Neural progenitor cell (in vitro differentiated cells): ENCODE measurements around the gene MOBP. TPM values are rescaled to one million over a fixed set of nuclear protein-coding genes. Genes with fewer than 3 reads are reported as not detected.
A peak's percentile ranks its signal among the peaks of the same experiment; 100 is the strongest.

Source experiments
- DNase-seq: peaks from one replicate; pipeline ENCODE4 v3.0.0-alpha.2; 2016; ENCODE audit warnings: low spot score
- H2AFZ ChIP-seq: fragments of 200-600 bp; sonication (generic); replicated peaks from 2 replicates; pipeline ENCODE4 v1.6.1; 2016; ENCODE audit warnings: antibody characterized with exemption
- H3F3A ChIP-seq: fragments of 200-600 bp; sonication (generic); 2 replicates; pipeline ENCODE4 v1.6.1; 2016; ENCODE audit warnings: antibody characterized with exemption, low read depth
- H3K27ac ChIP-seq: fragments of 200-600 bp; sonication (generic); 2 replicates; pipeline ENCODE4 v1.5.1; 2016; ENCODE audit warnings: mild to moderate bottlenecking
- H3K27me3 ChIP-seq: fragments of 200-600 bp; sonication (generic); 2 replicates; pipeline ENCODE4 v1.6.1; 2016; ENCODE audit warnings: mild to moderate bottlenecking, moderate library complexity
- H3K36me3 ChIP-seq: fragments of 200-600 bp; sonication (generic); 2 replicates; pipeline ENCODE4 v1.5.1; 2016
- H3K4me1 ChIP-seq: fragments of 200-600 bp; sonication (generic); 2 replicates; pipeline ENCODE4 v1.6.1; 2016; ENCODE audit warnings: mixed run types
- H3K4me2 ChIP-seq: fragments of 200-600 bp; sonication (generic); 2 replicates; pipeline ENCODE4 v1.6.1; 2016
- H3K4me3 ChIP-seq: fragments of 200-600 bp; sonication (generic); 2 replicates; pipeline ENCODE4 v1.5.1; 2016
- H3K79me2 ChIP-seq: fragments of 200-600 bp; sonication (generic); 2 replicates; pipeline ENCODE4 v1.6.1; 2016; ENCODE audit warnings: low read depth
- H3K9ac ChIP-seq: fragments of 200-600 bp; sonication (generic); 2 replicates; pipeline ENCODE4 v1.6.1; 2016
- H3K9me3 ChIP-seq: fragments of 200-600 bp; sonication (generic); 2 replicates; pipeline ENCODE4 v1.5.1; 2016; ENCODE audit warnings: low read depth
- H4K20me1 ChIP-seq: fragments of 200-600 bp; sonication (generic); 2 replicates; pipeline ENCODE4 v1.6.1; 2016; ENCODE audit warnings: low read depth
- H3K27ac Mint-ChIP-seq: 3 replicates; pipeline ENCODE4 v1.8.0; 2021; ENCODE audit warnings: mixed read lengths
- H3K27me3 Mint-ChIP-seq: 2 replicates; pipeline ENCODE4 v1.8.0; 2022; ENCODE audit warnings: low read depth, mild to moderate bottlenecking, inconsistent platforms, moderate library complexity, mixed read lengths; ENCODE audit not compliant: insufficient read depth
- H3K36me3 Mint-ChIP-seq: 3 replicates; pipeline ENCODE4 v1.8.0; 2021; ENCODE audit warnings: mixed read lengths
- H3K4me1 Mint-ChIP-seq: 3 replicates; pipeline ENCODE4 v1.8.0; 2021; ENCODE audit warnings: mixed read lengths
- H3K4me3 Mint-ChIP-seq: 3 replicates; pipeline ENCODE4 v1.8.0; 2021; ENCODE audit warnings: mild to moderate bottlenecking, moderate library complexity, mixed read lengths
- H3K9me3 Mint-ChIP-seq: 3 replicates; pipeline ENCODE4 v1.8.0; 2020; ENCODE audit warnings: mixed read lengths
- CTCF ChIP-seq: fragments of 200-600 bp; sonication (generic); IDR thresholded peaks from 2 replicates; pipeline ENCODE4 v1.5.1; 2017; ENCODE audit warnings: antibody characterized with exemption, mild to moderate bottlenecking
- EZH2 ChIP-seq: fragments of 200-600 bp; sonication (generic); IDR thresholded peaks from 2 replicates; pipeline ENCODE4 v1.6.1; 2017; ENCODE audit warnings: antibody characterized with exemption, mild to moderate bottlenecking, moderate library complexity
- EZH2phosphoT487 ChIP-seq: fragments of 200-600 bp; sonication (generic); IDR thresholded peaks from 2 replicates; pipeline ENCODE4 v1.6.1; 2017; ENCODE audit warnings: antibody characterized with exemption
- total RNA-seq: library from RNA; depleted of rRNA; stranded (reverse); fragments of >200 nt; gene quantifications from 2 replicates; pipeline ENCODE4 v1.2.3, GENCODE V29; 2015; ENCODE audit warnings: low replicate concordance

MOBP gene
- total RNA-seq, 1 donor from 2014 or later: not detected

GRCh38 chr3:39468108-39468436 lies 592 bp downstream of the MOBP start:
- Histone ChIP-seq H2AFZ (no peak overlapping the region), H3K4me2 (no peak overlapping the region), H3K27me3 (peaks cover 12% of the 10 kb centered on the region), H3K36me3 (no peaks in the 10 kb centered on the region), H3K27ac (no peak overlapping the region), H4K20me1 (no peaks in the 10 kb centered on the region), H3K4me3 (no peak overlapping the region), H3K9ac (no peak overlapping the region), H3K4me1 (peaks cover 10% of the 10 kb centered on the region), H3K9me3 (no peaks in the 10 kb centered on the region), H3K79me2 (no peaks in the 10 kb centered on the region), H3F3A (peaks cover 8% of the 10 kb centered on the region)
- DNase-seq: no peak
- Mint-ChIP-seq H3K36me3 (no peaks in the 10 kb centered on the region), H3K4me1 (peaks cover under 1% of the 10 kb centered on the region), H3K27ac (no peak overlapping the region), H3K27me3 (no peaks in the 10 kb centered on the region), H3K9me3 (no peaks in the 10 kb centered on the region), H3K4me3 (no peak overlapping the region)
- no peak for TF ChIP-seq EZH2
- TF ChIP-seq CTCF: peak; percentile 34
- no peak for TF ChIP-seq EZH2phosphoT487

GRCh38 chr3:39469258-39469657 lies 1.8 kb downstream of the MOBP start:
- no peaks in the 10 kb centered on the region for H3K36me3 ChIP-seq
- Mint-ChIP-seq H3K36me3 (no peaks in the 10 kb centered on the region), H3K4me1 (peaks cover 5% of the 10 kb centered on the region), H3K27ac (no peak overlapping the region), H3K4me3 (no peak overlapping the region), H3K9me3 (no peaks in the 10 kb centered on the region), H3K27me3 (no peaks in the 10 kb centered on the region)
- no peaks in the 10 kb centered on the region for H3K9me3 ChIP-seq
- no peak overlapping the region for H3K4me2 ChIP-seq
- no peak overlapping the region for H3K27ac ChIP-seq
- H3K9ac ChIP-seq: no peak overlapping the region
- H3K4me3 ChIP-seq: no peak overlapping the region
- TF ChIP-seq CTCF (no peak), EZH2 (no peak), EZH2phosphoT487 (no peak)
- H2AFZ ChIP-seq: no peak overlapping the region
- peaks cover 8% of the 10 kb centered on the region for H3F3A ChIP-seq
- no peak for DNase-seq
- peaks cover 12% of the 10 kb centered on the region for H3K27me3 ChIP-seq
- peaks cover 13% of the 10 kb centered on the region for H3K4me1 ChIP-seq
- no peaks in the 10 kb centered on the region for H3K79me2 ChIP-seq
- H4K20me1 ChIP-seq: no peaks in the 10 kb centered on the region

GRCh38 chr3:39469945-39470344 lies 2.5 kb downstream of the MOBP start:
- peaks cover 12% of the 10 kb centered on the region for H3K27me3 ChIP-seq
- no peaks in the 10 kb centered on the region for H3K9me3 Mint-ChIP-seq
- TF ChIP-seq CTCF (no peak), EZH2 (no peak), EZH2phosphoT487 (no peak)
- no peak overlapping the region for H3K27ac Mint-ChIP-seq
- no peaks in the 10 kb centered on the region for H3K79me2 ChIP-seq
- H2AFZ ChIP-seq: no peak overlapping the region
- no peak overlapping the region for H3K27ac ChIP-seq
- no peaks in the 10 kb centered on the region for H4K20me1 ChIP-seq
- H3K36me3 ChIP-seq: no peaks in the 10 kb centered on the region
- no peaks in the 10 kb centered on the region for H3K36me3 Mint-ChIP-seq
- no peak overlapping the region for H3K4me2 ChIP-seq
- H3F3A ChIP-seq: peaks cover 8% of the 10 kb centered on the region
- DNase-seq: no peak
- H3K9ac ChIP-seq: no peak overlapping the region
- H3K4me1 Mint-ChIP-seq: peaks cover 5% of the 10 kb centered on the region
- no peak overlapping the region for H3K4me3 ChIP-seq
- H3K4me3 Mint-ChIP-seq: no peak overlapping the region
- H3K27me3 Mint-ChIP-seq: no peaks in the 10 kb centered on the region
- H3K9me3 ChIP-seq: no peaks in the 10 kb centered on the region
- H3K4me1 ChIP-seq: peaks cover 13% of the 10 kb centered on the region

GRCh38 chr3:39471652-39472051 lies 4.2 kb downstream of the MOBP start:
- Mint-ChIP-seq H3K27me3 (no peaks in the 10 kb centered on the region), H3K9me3 (peaks cover 2% of the 10 kb centered on the region), H3K4me3 (no peak overlapping the region), H3K27ac (no peak overlapping the region), H3K36me3 (no peaks in the 10 kb centered on the region), H3K4me1 (peaks cover 5% of the 10 kb centered on the region)
- H3K9ac ChIP-seq: no peak overlapping the region
- H3K79me2 ChIP-seq: no peaks in the 10 kb centered on the region
- no peak overlapping the region for H2AFZ ChIP-seq
- peaks cover 13% of the 10 kb centered on the region for H3K4me1 ChIP-seq
- no peak overlapping the region for H3K4me2 ChIP-seq
- H3K9me3 ChIP-seq: no peaks in the 10 kb centered on the region
- TF ChIP-seq CTCF (no peak), EZH2phosphoT487 (no peak), EZH2 (no peak)
- H3K4me3 ChIP-seq: no peak overlapping the region
- no peaks in the 10 kb centered on the region for H4K20me1 ChIP-seq
- no peak overlapping the region for H3K27ac ChIP-seq
- no peaks in the 10 kb centered on the region for H3K36me3 ChIP-seq
- no peak for DNase-seq
- H3F3A ChIP-seq: peaks cover 8% of the 10 kb centered on the region
- H3K27me3 ChIP-seq: peaks cover 9% of the 10 kb centered on the region
